Lower leg skin (tissue), 4 donors: Measurements from ENCODE around the gene UBE2I. TPM values are rescaled to one million over a fixed set of nuclear protein-coding genes. Genes with fewer than 3 reads are reported as not detected.
A peak's percentile ranks its signal among the peaks of the same experiment; 100 is the strongest.

Experiments used
- DNase-seq, 2 donors: peaks; one replicate each; pipeline ENCODE4 v3.0.0-alpha.2; 2019; ENCODE audit warnings: low spot score in 2 of 2
- H3K4me3 ChIP-seq: fragments of 200-600 bp; sonication (generic); 2 replicates; pipeline ENCODE4 v1.5.1; 2017; ENCODE audit warnings: mild to moderate bottlenecking, low read depth; ENCODE audit not compliant: poor library complexity, severe bottlenecking
- CTCF ChIP-seq, 3 donors: fragments of 450-650 bp; IDR thresholded peaks; one replicate each; pipeline ENCODE4 v1.5.1; 2016; ENCODE audit warnings: antibody characterized with exemption in 3 of 3, mild to moderate bottlenecking in 3 of 3, moderate library complexity in 2 of 3
- POLR2A ChIP-seq, 2 donors: fragments of 450-650 bp; IDR thresholded peaks; one replicate each; pipeline ENCODE4 v1.6.1; 2016 to 2017; ENCODE audit warnings: antibody characterized with exemption in 2 of 2, mild to moderate bottlenecking in 1 of 2, moderate library complexity in 1 of 2
- WGBS, 2 donors: methylation state at CpG; one replicate each; pipeline ENCODE4 v1.1.5; 2018; 5-methylcytosine and 5-hydroxymethylcytosine counted together
- intact Hi-C: fragments of 100-400 bp; cut with DNase I; formaldehyde crosslinking; loops from one replicate; pipeline ENCODE4 v1.15.0; 2023; ENCODE audit warnings: low total_unique reads
- total RNA-seq, 4 donors: library from RNA; depleted of rRNA; stranded (reverse); fragments of >200 nt; gene quantifications; one replicate each; pipeline ENCODE4 v1.1.0, GENCODE V29; 2016

UBE2I gene
- total RNA-seq, 4 donors from 2014 or later: 42.1 to 138 (median 47.4) TPM

- H3K4me3 ChIP-seq: no peak overlapping the region
- TF ChIP-seq CTCF (IDR thresholded peaks at IDR 0.05) (no peak), POLR2A (IDR thresholded peaks at IDR 0.05) (no peak)
- DNase-seq: peak; percentile 92 to 98
- intact Hi-C loops: no loop called here
- WGBS, 2 donors: 3 to 5% methylated on average over 41 to 44 of the region's 49 CpGs
These were observed 33.3 kb downstream of the UBE2I start for GRCh38 chr16:1342526-1343427.

- DNase-seq: no peak
- intact Hi-C loops: no loop called here
- WGBS, 2 donors: 42 to 48% methylated on average over 40 to 44 of the region's 44 CpGs
- TF ChIP-seq CTCF (IDR thresholded peaks at IDR 0.05): no peak
- TF ChIP-seq POLR2A (IDR thresholded peaks at IDR 0.05): no peak
- H3K4me3 ChIP-seq: no peak overlapping the region
These were observed 34.2 kb downstream of the UBE2I start for GRCh38 chr16:1343428-1344242.

- intact Hi-C loops: no loop called here
- DNase-seq: no peak
- H3K4me3 ChIP-seq: no peak overlapping the region
- 81 to 85% methylated on average over 10 to 12 of the region's 14 CpGs for WGBS, 2 donors
- TF ChIP-seq POLR2A (IDR thresholded peaks at IDR 0.05): no peak
- TF ChIP-seq CTCF (IDR thresholded peaks at IDR 0.05): no peak
These were observed 35.1 kb downstream of the UBE2I start for GRCh38 chr16:1344499-1344898.

GRCh38 chr16:1345087-1345486 lies 35.7 kb downstream of the UBE2I start:
- intact Hi-C loops: no loop called here

More at GRCh38 chr16:1345087-1345486, 35.7 kb downstream of the UBE2I start:
- H3K4me3 ChIP-seq: no peak overlapping the region
- no peak for DNase-seq
- 48 to 52% methylated on average over 3 to 6 of the region's 11 CpGs for WGBS, 2 donors
- TF ChIP-seq POLR2A (IDR thresholded peaks at IDR 0.05) (no peak), CTCF (IDR thresholded peaks at IDR 0.05) (no peak)
